Aorta (tissue), 5 donors: ENCODE data around the gene NUTF2. TPM values are rescaled to one million over a fixed set of nuclear protein-coding genes. Genes with fewer than 3 reads are reported as not detected.

ENCODE experiments used
- ATAC-seq: fragments of 200-7000 bp; cut with Tn5 transposase; one replicate; pipeline ENCODE4 v1.9.1; 2022; ENCODE audit warnings: moderate library complexity; ENCODE audit not compliant: low FRiP score
- DNase-seq, 2 donors: peaks; one replicate each; pipeline ENCODE4 v3.0.0-alpha.2; 2020
- H3K27ac ChIP-seq, 2 donors: one replicate each; pipeline ENCODE4 v1.5.1; 2013; ENCODE audit warnings: low read length in 2 of 2, mild to moderate bottlenecking in 2 of 2, moderate library complexity in 2 of 2, control low read depth in 1 of 2, inconsistent platforms in 1 of 2, low read depth in 1 of 2
- H3K27me3 ChIP-seq, 2 donors: one replicate each; pipeline ENCODE4 v1.6.1; 2013; ENCODE audit warnings: control low read depth in 1 of 2, low read length in 1 of 2, mild to moderate bottlenecking in 1 of 2, moderate library complexity in 1 of 2; ENCODE audit not compliant: insufficient read depth in 2 of 2, control insufficient read depth in 1 of 2
- H3K36me3 ChIP-seq, 2 donors: one replicate each; pipeline ENCODE4 v1.6.1; 2013; ENCODE audit warnings: control low read depth in 1 of 2, low read length in 1 of 2, mild to moderate bottlenecking in 1 of 2; ENCODE audit not compliant: insufficient read depth in 2 of 2, control insufficient read depth in 1 of 2
- H3K4me1 ChIP-seq, 2 donors: one replicate each; pipeline ENCODE4 v1.6.1; 2013; ENCODE audit warnings: low read length in 2 of 2, control low read depth in 1 of 2, mild to moderate bottlenecking in 1 of 2, moderate library complexity in 1 of 2; ENCODE audit not compliant: insufficient read depth in 2 of 2, control insufficient read depth in 1 of 2
- H3K4me3 ChIP-seq, 2 donors: one replicate each; pipeline ENCODE4 v1.5.1; 2013; ENCODE audit warnings: low read length in 2 of 2, control low read depth in 1 of 2, mild to moderate bottlenecking in 1 of 2
- H3K9me3 ChIP-seq: one replicate; pipeline ENCODE4 v1.6.1; 2013; ENCODE audit warnings: mild to moderate bottlenecking, low read length; ENCODE audit not compliant: control insufficient read depth
- WGBS, 2 donors: extraction: QIAGEN DNeasy Blood & Tissue Kit; methylation state at CpG; one replicate each; pipeline ENCODE4 v1.1.7; 2013; 5-methylcytosine and 5-hydroxymethylcytosine counted together
- intact Hi-C, 2 donors: fragments of 100-400 bp; cut with DNase I; formaldehyde crosslinking; loops; one replicate each; pipeline versions ENCODE4 v1.14.2 to v1.15.0; 2022
- polyA plus RNA-seq, 2 donors: library from polyadenylated mRNA; stranded (reverse); fragments of 200-250 nt; gene quantifications; one replicate each; pipeline ENCODE4 v1.2.3, GENCODE V29; 2013
- total RNA-seq, 2 donors: library from RNA; stranded (reverse); fragmentation: NEBNext Ultra II Directional; extraction: Animal tissue kit (Norgen Biotek cat#: 25700); gene quantifications; one replicate each; pipeline ENCODE4 v1.2.1, GENCODE V29; 2021
- donor health status: healthy with polysubstance abuse.
- donor health status: Bipolar disorder and iron deficiency.
- donor health status: DM: no; HTN: no; CAD: no.
- donor health status: DM: no; HTN: no; CAD: no.
- donor health status: DM: yes; HTN: yes; CAD: no.

Gene NUTF2
- total and polyA plus RNA-seq, 4 donors = 80.7 to 130 (median 91.8) TPM

DNA sequence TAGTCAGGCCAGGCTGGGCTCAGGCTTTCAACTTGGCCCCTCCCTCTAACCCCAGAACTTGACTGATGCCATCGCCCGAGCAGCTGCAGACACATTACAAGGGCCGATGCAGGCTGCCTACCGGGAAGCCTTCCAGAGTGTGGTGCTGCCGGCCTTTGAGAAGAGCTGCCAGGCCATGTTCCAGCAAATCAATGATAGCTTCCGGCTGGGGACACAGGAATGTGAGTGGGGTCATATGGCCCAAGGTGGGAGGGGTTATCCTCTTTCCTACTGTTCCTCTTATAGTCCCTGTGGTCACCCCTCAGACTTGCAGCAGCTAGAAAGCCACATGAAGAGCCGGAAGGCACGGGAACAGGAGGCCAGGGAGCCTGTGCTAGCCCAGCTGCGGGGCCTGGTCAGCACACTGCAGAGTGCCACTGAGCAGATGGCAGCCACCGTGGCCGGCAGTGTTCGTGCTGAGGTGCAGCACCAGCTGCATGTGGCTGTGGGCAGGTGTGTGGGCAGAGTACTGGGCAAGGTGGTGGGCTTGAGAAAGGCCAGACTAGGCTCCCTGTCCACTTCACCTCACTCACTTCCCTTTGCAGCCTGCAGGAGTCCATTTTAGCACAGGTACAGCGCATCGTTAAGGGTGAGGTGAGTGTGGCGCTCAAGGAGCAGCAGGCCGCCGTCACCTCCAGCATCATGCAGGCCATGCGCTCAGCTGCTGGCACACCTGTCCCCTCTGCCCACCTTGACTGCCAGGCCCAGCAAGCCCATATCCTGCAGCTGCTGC, 35.8 kb downstream of the NUTF2 start:
- 65 to 70% methylated on average over 18 of the region's 18 CpGs for WGBS, 2 donors
- DNase-seq = no peak
- no peak for ATAC-seq
- no peak overlapping the region for H3K4me3 ChIP-seq
- intact Hi-C loops = loop anchor here in 1 of 2 donors (5.0 kb wide), 1 partner anchor 40 kb away; the partner anchor contains the start of gene THAP11
- H3K9me3 ChIP-seq = no peaks in the 10 kb centered on the region
- no peak overlapping the region for H3K27ac ChIP-seq
- no peaks in the 10 kb centered on the region for H3K4me1 ChIP-seq
- H3K36me3 ChIP-seq = peaks cover 0 to 16% of the 10 kb centered on the region in 2 donors
- H3K27me3 ChIP-seq = no peaks in the 10 kb centered on the region

DNA sequence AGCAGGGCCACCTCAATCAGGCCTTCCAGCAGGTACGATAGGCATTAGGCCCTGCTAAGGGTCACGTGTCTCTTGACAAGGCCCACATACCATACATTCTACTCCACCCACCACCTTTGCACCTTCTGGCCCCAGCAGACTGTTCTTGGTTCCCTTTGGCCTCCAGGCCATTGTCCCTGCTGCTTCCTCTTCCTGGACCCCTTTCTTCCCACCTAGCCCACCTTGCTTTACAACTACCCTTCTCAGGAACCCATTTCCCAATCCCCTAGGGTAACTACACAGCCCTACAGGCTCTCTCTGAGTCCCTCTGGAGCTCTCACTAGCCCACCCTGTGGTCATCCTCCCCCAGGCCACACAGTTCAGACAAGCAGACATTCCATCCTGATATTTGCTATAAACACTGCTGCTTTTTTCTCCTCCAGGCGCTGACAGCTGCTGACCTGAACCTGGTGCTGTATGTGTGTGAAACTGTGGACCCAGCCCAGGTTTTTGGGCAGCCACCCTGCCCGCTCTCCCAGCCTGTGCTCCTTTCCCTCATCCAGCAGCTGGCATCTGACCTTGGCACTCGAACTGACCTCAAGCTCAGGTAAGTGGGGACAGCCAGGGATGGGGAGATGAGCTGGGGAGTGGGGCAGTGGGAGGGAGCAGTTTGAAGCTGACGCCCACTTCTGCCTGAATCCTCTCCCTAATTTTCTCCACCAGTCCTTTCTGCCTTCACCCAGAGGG, 36.6 kb downstream of the NUTF2 start:
- Histone ChIP-seq H3K9me3 (no peaks in the 10 kb centered on the region), H3K36me3 (peaks cover 0 to 12% of the 10 kb centered on the region in 2 donors)

DNA sequence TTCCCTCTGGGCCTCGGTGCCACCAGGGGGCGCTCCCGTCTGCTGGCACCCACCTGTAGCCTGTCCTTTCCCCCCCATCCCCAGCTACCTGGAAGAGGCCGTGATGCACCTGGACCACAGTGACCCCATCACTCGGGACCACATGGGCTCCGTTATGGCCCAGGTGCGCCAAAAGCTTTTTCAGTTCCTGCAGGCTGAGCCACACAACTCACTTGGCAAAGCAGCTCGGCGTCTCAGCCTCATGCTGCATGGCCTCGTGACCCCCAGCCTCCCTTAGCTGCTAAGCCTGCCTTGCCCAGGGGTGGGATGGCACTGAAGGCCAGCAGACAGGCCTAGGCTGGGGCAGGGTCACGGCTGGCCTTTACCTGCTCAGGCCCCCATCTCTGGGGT, 37.1 kb downstream of the NUTF2 start:
- H3K27me3 ChIP-seq = no peaks in the 10 kb centered on the region
- peak; percentile 62 for ATAC-seq
- 58% methylated on average over 11 of the region's 11 CpGs for WGBS, 2 donors
- no peaks in the 10 kb centered on the region for H3K4me1 ChIP-seq
- peaks cover 0 to 12% of the 10 kb centered on the region in 2 donors for H3K36me3 ChIP-seq
- peak; percentile 70 to 89 for DNase-seq
- H3K4me3 ChIP-seq = no peak overlapping the region
- H3K9me3 ChIP-seq = no peaks in the 10 kb centered on the region
- intact Hi-C loops = loop anchor here (1.0 to 5.0 kb wide), 3 partner anchors 42 to 44 kb away; partner anchors contain the start of gene THAP11 (in 1 of the 2)
- H3K27ac ChIP-seq = peak overlapping the region in 1 of 2 donors; percentile 6

More for the DNA sequence above, 36.6 kb downstream of the NUTF2 start:
- 71 to 72% methylated on average over 6 of the region's 6 CpGs for WGBS, 2 donors
- no peaks in the 10 kb centered on the region for H3K4me1 ChIP-seq
- H3K27ac ChIP-seq = no peak overlapping the region
- no peak overlapping the region for H3K4me3 ChIP-seq
- ATAC-seq = no peak
- H3K27me3 ChIP-seq = no peaks in the 10 kb centered on the region
- intact Hi-C loops = loop anchor here in 1 of 2 donors (5.0 kb wide), 1 partner anchor 41 kb away; the partner anchor contains the start of gene THAP11
- no peak for DNase-seq

DNA sequence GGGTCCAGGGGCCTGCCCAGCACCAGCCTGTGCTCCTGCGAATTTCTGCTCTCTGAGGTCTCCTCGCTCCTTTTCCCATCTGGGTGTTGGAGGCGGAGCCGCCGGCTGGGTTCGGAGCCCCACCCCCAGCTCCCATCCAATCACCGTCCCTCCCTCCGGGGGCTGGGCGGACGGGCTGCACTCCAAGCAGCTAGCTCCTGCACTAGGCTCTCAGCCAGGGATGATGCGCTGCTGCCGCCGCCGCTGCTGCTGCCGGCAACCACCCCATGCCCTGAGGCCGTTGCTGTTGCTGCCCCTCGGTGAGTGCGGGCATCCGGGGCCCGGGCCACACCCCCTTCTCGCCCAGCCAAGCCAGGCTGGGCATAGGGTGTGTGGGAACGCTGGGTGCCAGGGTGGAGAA, 38.0 kb downstream of the NUTF2 start, which contains the start of gene NRN1L:
NRN1L (plus strand) TSS at position 202 of the 400 bp plus-strand sequence; CDS start at position 221, 19 bp downstream.
- intact Hi-C loops = loop anchor here (1.0 to 5.0 kb wide), 3 partner anchors 42 to 44 kb away; partner anchors contain the start of gene THAP11 (in 1 of the 2)
- H3K4me1 ChIP-seq = no peaks in the 10 kb centered on the region
- no peaks in the 10 kb centered on the region for H3K27me3 ChIP-seq
- WGBS, 2 donors = 5 to 10% methylated on average over 21 to 22 of the region's 22 CpGs
- peaks cover 0 to 12% of the 10 kb centered on the region in 2 donors for H3K36me3 ChIP-seq
- H3K4me3 ChIP-seq = no peak within 1 kb of the TSS
- DNase-seq (peak; percentile 91 to 96), ATAC-seq (peak; percentile 92)
- peak within 1 kb of the TSS in 1 of 2 donors; percentile 19 for H3K27ac ChIP-seq
- H3K9me3 ChIP-seq = no peaks in the 10 kb centered on the region

GRCh38 chr16:67885545-67885944, 38.8 kb downstream of the NUTF2 start:
- no peak for ATAC-seq
- 90 to 92% methylated on average over 12 of the region's 12 CpGs for WGBS, 2 donors
- Histone ChIP-seq H3K27me3 (no peaks in the 10 kb centered on the region), H3K9me3 (no peaks in the 10 kb centered on the region), H3K4me1 (no peaks in the 10 kb centered on the region), H3K36me3 (peaks cover 0 to 12% of the 10 kb centered on the region in 2 donors), H3K4me3 (no peak overlapping the region), H3K27ac (peak overlapping the region in 1 of 2 donors; percentile 2)
- intact Hi-C loops = no loop called here
- DNase-seq = no peak

- 91 to 93% methylated on average over 19 of the region's 19 CpGs for WGBS, 2 donors
Observed at GRCh38 chr16:67885976-67886375, 39.2 kb downstream of the NUTF2 start.

GRCh38 chr16:67886387-67886786, 39.7 kb downstream of the NUTF2 start:
- intact Hi-C loops = no loop called here

More at GRCh38 chr16:67885976-67886375, 39.2 kb downstream of the NUTF2 start:
- Histone ChIP-seq H3K27me3 (no peaks in the 10 kb centered on the region), H3K27ac (no peak overlapping the region), H3K36me3 (peaks cover 0 to 9% of the 10 kb centered on the region in 2 donors), H3K4me3 (no peak overlapping the region), H3K4me1 (no peaks in the 10 kb centered on the region), H3K9me3 (no peaks in the 10 kb centered on the region)
- ATAC-seq (no peak), DNase-seq (no peak)
- intact Hi-C loops = no loop called here

DNA sequence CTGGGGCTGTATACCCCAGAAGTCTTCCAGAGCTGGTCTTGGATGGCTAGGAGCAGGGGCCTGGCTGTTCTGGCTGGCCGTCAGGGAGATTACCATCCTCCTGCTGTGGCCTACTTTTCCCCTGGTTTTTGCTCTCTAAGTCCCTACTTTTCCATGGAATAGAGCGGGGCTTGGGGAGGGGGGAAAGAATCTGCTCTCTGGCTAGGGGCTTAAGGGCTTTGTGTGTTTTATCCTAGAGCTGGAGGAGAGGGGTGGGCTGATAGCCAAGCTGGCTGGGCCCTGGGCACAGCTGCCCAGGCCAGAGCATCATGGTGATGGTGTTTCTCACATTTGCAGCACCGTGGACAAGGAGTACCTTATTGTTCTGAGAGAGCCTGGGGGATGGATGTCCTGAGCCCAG, 41.6 kb downstream of the NUTF2 start:
- no peak for DNase-seq
- Histone ChIP-seq H3K9me3 (no peaks in the 10 kb centered on the region), H3K4me3 (no peak overlapping the region), H3K4me1 (no peaks in the 10 kb centered on the region), H3K27ac (no peak overlapping the region), H3K27me3 (no peaks in the 10 kb centered on the region), H3K36me3 (peaks cover 0 to 2% of the 10 kb centered on the region in 2 donors)
- WGBS, 2 donors = 61 to 76% methylated on average over 3 of the region's 3 CpGs
- ATAC-seq = no peak
- intact Hi-C loops = no loop called here

More at GRCh38 chr16:67886387-67886786, 39.7 kb downstream of the NUTF2 start:
- WGBS, 2 donors = 93 to 94% methylated on average over 5 of the region's 5 CpGs
- Histone ChIP-seq H3K27me3 (no peaks in the 10 kb centered on the region), H3K9me3 (no peaks in the 10 kb centered on the region), H3K27ac (no peak overlapping the region), H3K4me3 (no peak overlapping the region), H3K4me1 (no peaks in the 10 kb centered on the region), H3K36me3 (peaks cover 0 to 9% of the 10 kb centered on the region in 2 donors)
- DNase-seq = no peak
- ATAC-seq = no peak
